ENCODE measurements around the gene DYNLT2B. TPM values are rescaled to one million over a fixed set of nuclear protein-coding genes. Genes with fewer than 3 reads are reported as not detected.

DYNLT2B gene
- total and polyA plus RNA-seq, 4 donors: 1.1 to 3.7 (median 2.9) TPM

DNA sequence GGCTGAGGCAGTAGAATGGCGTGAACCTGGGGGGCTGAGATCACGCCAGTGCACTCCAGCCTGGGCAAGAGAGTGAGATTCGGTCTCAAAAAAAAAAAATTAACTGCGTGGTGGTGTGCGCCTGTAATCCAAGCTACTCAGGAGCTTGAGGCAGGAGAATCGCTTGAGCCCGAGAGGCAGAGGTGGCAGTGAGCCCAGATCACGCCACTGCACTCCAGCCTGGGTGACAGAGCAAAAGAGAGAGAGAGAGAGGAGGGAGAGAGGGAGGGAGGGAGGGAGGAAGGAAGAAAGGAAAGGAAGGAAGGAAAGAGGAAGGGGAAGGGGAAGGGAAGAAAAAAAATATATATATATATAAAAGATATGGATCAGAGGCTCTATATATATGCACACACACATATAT, 14.1 kb upstream of the DYNLT2B start:
- DNase-seq (ENCODE audit: low spot score): no peak
- no peaks in the 10 kb centered on the region for H3K27me3 ChIP-seq (ENCODE audit: control insufficient read depth in 4 of 4, insufficient read depth in 4 of 4, low read length in 3 of 4)
- TF ChIP-seq YY1 (IDR thresholded peaks at IDR 0.05) (no peak), RXRA (IDR thresholded peaks at IDR 0.05) (no peak), HNF4A (conservative IDR thresholded peaks at IDR 0.05) (no peak), RAD21 (IDR thresholded peaks at IDR 0.05) (no peak), HNF4G (IDR thresholded peaks at IDR 0.05) (no peak), SP1 (IDR thresholded peaks at IDR 0.05) (no peak), NR2F2 (IDR thresholded peaks at IDR 0.05) (no peak), JUND (IDR thresholded peaks at IDR 0.05) (no peak), TAF1 (conservative IDR thresholded peaks at IDR 0.05) (no peak), GABPA (IDR thresholded peaks at IDR 0.05 in 1 of 2, conservative IDR thresholded peaks at IDR 0.05 in 1 of 2) (no peak), EGR1 (IDR thresholded peaks at IDR 0.05; ENCODE audit: low read depth in 2 of 2) (no peak), FOXA1 (IDR thresholded peaks at IDR 0.05) (no peak), FOXA2 (IDR thresholded peaks at IDR 0.05) (no peak)
- TF ChIP-seq, protein P1, sequence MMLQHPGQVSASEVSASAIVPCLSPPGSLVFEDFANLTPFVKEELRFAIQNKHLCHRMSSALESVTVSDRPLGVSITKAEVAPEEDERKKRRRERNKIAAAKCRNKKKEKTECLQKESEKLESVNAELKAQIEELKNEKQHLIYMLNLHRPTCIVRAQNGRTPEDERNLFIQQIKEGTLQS (IDR thresholded peaks at IDR 0.05): no peak
- TF ChIP-seq, protein P2, sequence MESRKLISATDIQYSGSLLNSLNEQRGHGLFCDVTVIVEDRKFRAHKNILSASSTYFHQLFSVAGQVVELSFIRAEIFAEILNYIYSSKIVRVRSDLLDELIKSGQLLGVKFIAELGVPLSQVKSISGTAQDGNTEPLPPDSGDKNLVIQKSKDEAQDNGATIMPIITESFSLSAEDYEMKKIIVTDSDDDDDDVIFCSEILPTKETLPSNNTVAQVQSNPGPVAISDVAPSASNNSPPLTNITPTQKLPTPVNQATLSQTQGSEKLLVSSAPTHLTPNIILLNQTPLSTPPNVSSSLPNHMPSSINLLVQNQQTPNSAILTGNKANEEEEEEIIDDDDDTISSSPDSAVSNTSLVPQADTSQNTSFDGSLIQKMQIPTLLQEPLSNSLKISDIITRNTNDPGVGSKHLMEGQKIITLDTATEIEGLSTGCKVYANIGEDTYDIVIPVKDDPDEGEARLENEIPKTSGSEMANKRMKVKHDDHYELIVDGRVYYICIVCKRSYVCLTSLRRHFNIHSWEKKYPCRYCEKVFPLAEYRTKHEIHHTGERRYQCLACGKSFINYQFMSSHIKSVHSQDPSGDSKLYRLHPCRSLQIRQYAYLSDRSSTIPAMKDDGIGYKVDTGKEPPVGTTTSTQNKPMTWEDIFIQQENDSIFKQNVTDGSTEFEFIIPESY (IDR thresholded peaks at IDR 0.05): no peak
- TF ChIP-seq, protein P3, sequence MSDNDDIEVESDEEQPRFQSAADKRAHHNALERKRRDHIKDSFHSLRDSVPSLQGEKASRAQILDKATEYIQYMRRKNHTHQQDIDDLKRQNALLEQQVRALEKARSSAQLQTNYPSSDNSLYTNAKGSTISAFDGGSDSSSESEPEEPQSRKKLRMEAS (IDR thresholded peaks at IDR 0.05): no peak
- TF ChIP-seq, protein P4, sequence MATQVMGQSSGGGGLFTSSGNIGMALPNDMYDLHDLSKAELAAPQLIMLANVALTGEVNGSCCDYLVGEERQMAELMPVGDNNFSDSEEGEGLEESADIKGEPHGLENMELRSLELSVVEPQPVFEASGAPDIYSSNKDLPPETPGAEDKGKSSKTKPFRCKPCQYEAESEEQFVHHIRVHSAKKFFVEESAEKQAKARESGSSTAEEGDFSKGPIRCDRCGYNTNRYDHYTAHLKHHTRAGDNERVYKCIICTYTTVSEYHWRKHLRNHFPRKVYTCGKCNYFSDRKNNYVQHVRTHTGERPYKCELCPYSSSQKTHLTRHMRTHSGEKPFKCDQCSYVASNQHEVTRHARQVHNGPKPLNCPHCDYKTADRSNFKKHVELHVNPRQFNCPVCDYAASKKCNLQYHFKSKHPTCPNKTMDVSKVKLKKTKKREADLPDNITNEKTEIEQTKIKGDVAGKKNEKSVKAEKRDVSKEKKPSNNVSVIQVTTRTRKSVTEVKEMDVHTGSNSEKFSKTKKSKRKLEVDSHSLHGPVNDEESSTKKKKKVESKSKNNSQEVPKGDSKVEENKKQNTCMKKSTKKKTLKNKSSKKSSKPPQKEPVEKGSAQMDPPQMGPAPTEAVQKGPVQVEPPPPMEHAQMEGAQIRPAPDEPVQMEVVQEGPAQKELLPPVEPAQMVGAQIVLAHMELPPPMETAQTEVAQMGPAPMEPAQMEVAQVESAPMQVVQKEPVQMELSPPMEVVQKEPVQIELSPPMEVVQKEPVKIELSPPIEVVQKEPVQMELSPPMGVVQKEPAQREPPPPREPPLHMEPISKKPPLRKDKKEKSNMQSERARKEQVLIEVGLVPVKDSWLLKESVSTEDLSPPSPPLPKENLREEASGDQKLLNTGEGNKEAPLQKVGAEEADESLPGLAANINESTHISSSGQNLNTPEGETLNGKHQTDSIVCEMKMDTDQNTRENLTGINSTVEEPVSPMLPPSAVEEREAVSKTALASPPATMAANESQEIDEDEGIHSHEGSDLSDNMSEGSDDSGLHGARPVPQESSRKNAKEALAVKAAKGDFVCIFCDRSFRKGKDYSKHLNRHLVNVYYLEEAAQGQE (IDR thresholded peaks at IDR 0.05): no peak
- TF ChIP-seq, protein P5, sequence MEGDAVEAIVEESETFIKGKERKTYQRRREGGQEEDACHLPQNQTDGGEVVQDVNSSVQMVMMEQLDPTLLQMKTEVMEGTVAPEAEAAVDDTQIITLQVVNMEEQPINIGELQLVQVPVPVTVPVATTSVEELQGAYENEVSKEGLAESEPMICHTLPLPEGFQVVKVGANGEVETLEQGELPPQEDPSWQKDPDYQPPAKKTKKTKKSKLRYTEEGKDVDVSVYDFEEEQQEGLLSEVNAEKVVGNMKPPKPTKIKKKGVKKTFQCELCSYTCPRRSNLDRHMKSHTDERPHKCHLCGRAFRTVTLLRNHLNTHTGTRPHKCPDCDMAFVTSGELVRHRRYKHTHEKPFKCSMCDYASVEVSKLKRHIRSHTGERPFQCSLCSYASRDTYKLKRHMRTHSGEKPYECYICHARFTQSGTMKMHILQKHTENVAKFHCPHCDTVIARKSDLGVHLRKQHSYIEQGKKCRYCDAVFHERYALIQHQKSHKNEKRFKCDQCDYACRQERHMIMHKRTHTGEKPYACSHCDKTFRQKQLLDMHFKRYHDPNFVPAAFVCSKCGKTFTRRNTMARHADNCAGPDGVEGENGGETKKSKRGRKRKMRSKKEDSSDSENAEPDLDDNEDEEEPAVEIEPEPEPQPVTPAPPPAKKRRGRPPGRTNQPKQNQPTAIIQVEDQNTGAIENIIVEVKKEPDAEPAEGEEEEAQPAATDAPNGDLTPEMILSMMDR (IDR thresholded peaks at IDR 0.05; ENCODE audit: low read depth, low read length, missing input control): no peak
- 89% methylated on average over 8 of the region's 8 CpGs for WGBS
- no peaks in the 10 kb centered on the region for H3K9me3 ChIP-seq (ENCODE audit: control insufficient read depth in 4 of 4, low read length in 3 of 4)
- no peak overlapping the region for H3K4me3 ChIP-seq (ENCODE audit: low read depth in 1 of 3, low read length in 3 of 3)
- no peak overlapping the region for H3K9ac ChIP-seq (ENCODE audit: low read depth in 1 of 2, low read length in 2 of 2)
- H3K27ac ChIP-seq (ENCODE audit: low read depth in 1 of 2, low read length in 2 of 2): no peak overlapping the region
- H3K36me3 ChIP-seq (ENCODE audit: control insufficient read depth in 4 of 4, insufficient read depth in 3 of 4, low read depth in 1 of 4, low read length in 3 of 4): no peaks in the 10 kb centered on the region
- no peaks in the 10 kb centered on the region for H3K4me1 ChIP-seq (ENCODE audit: control insufficient read depth in 4 of 4, insufficient read depth in 4 of 4, low read length in 3 of 4)

Data from liver (tissue), 9 donors.